Panc1 (cell line): ENCODE measurements around the gene NLN. TPM values are rescaled to one million over a fixed set of nuclear protein-coding genes. Genes with fewer than 3 reads are reported as not detected.
"Not testable (repeated sequence)": the region's sequence is repeated elsewhere in the genome, so short reads cannot be mapped to it uniquely, and the experiment has no call there.

Source experiments
- ATAC-seq: fragments of 200-7000 bp; cut with Tn5 transposase; 2 replicates; pipeline ENCODE4 v1.9.1; 2020; ENCODE audit warnings: mild to moderate bottlenecking, moderate library complexity
- BruUV-seq: library from RNA; stranded (reverse); fragments of 400-500 nt; replicated peaks from 2 replicates; lab custom pipeline; 2021; lab: Mats Ljungman, UMichigan
- CTCF ChIA-PET: fragments of 300-600 bp; sonication (Branson Sonifier 250); formaldehyde crosslinking; loops from one replicate; lab custom pipeline; 2022; ENCODE audit warnings: antibody characterized with exemption; lab: Charles Lee
- POLR2A ChIA-PET: fragments of 300-600 bp; sonication (Branson Sonifier 250); formaldehyde crosslinking; loops from one replicate; lab custom pipeline; 2022; ENCODE audit warnings: antibody characterized with exemption; lab: Charles Lee
- DNase-seq: peaks from one replicate; pipeline ENCODE4 v3.0.0-alpha.2; 2010; ENCODE audit warnings: low read depth, low spot score
- H3K27ac ChIP-seq: 2 replicates; pipeline ENCODE4 v1.5.1; 2011; ENCODE audit warnings: mild to moderate bottlenecking, low read length, inconsistent platforms
- H3K27me3 ChIP-seq: fragments of 200-500 bp; sonication (Bioruptor generic); 2 replicates; pipeline ENCODE4 v1.6.0; 2014; ENCODE audit warnings: low read length, inconsistent platforms; ENCODE audit not compliant: control insufficient read depth, insufficient read depth
- H3K36me3 ChIP-seq: fragments of 200-500 bp; sonication (Bioruptor generic); 2 replicates; pipeline ENCODE4 v1.5.1; 2014; ENCODE audit warnings: inconsistent platforms, mild to moderate bottlenecking, low read length, moderate library complexity; ENCODE audit not compliant: control insufficient read depth, insufficient read depth
- H3K4me1 ChIP-seq: 2 replicates; pipeline ENCODE4 v1.5.1; 2011; ENCODE audit warnings: inconsistent platforms, mild to moderate bottlenecking, low read length, moderate library complexity; ENCODE audit not compliant: control insufficient read depth, insufficient read depth
- H3K4me3 ChIP-seq, 2 experiments: 2 replicates each; pipeline ENCODE4 v1.5.1; 2011 to 2012; ENCODE audit warnings: low read depth in 2 of 2, low read length in 2 of 2, mild to moderate bottlenecking in 2 of 2, inconsistent platforms in 1 of 2, moderate library complexity in 1 of 2
- H3K9me3 ChIP-seq: fragments of 200-500 bp; sonication (Bioruptor generic); 2 replicates; pipeline ENCODE4 v1.5.1; 2014; ENCODE audit warnings: low read depth, mild to moderate bottlenecking, inconsistent platforms, low read length, moderate library complexity; ENCODE audit not compliant: control insufficient read depth, insufficient read depth
- CTCF ChIP-seq: fragments of 450-650 bp; IDR thresholded peaks from 2 replicates; pipeline ENCODE4 v1.5.1; 2017; ENCODE audit warnings: mild to moderate bottlenecking
- POLR2AphosphoS5 ChIP-seq: IDR thresholded peaks from 2 replicates; pipeline ENCODE4 v1.6.1; 2012; ENCODE audit warnings: mild to moderate bottlenecking, low read depth, low read length, moderate library complexity
- REST ChIP-seq, 2 experiments: IDR thresholded peaks; 2 replicates each; pipeline ENCODE4 v1.6.1; 2011 to 2012; ENCODE audit warnings: low read depth in 2 of 2, control low read depth in 1 of 2, low read length in 1 of 2, mild to moderate bottlenecking in 1 of 2, moderate library complexity in 1 of 2; ENCODE audit not compliant: insufficient read depth in 1 of 2
- SIN3A ChIP-seq: IDR thresholded peaks from 2 replicates; pipeline ENCODE4 v1.6.1; 2012; ENCODE audit warnings: low read depth, mild to moderate bottlenecking, low read length, moderate library complexity, borderline replicate concordance; ENCODE audit not compliant: insufficient read depth
- TCF7L2 ChIP-seq: IDR thresholded peaks from 2 replicates; pipeline ENCODE4 v1.6.1; 2011; ENCODE audit warnings: mild to moderate bottlenecking, low read depth, low read length, inconsistent platforms
- in situ Hi-C: cut with HindIII; loops from 2 replicates; pipeline ENCODE4 v1.10.0; 2016; ENCODE audit warnings: low sequenced_read_pairs, low pct_unique_long_range_greater_than_20kb
- intact Hi-C: fragments of 100-400 bp; cut with micrococcal nuclease; formaldehyde crosslinking; loops from one replicate; pipeline ENCODE4 v1.10.0; 2022; ENCODE audit not compliant: unreplicated experiment
- total RNA-seq: library from RNA; stranded (reverse); gene quantifications from one replicate; pipeline ENCODE4 v1.2.1, GENCODE V29; 2021; ENCODE audit not compliant: unreplicated experiment

Gene NLN
- total RNA-seq, 1 experiment from 2014 or later, result 51.8 TPM

DNA sequence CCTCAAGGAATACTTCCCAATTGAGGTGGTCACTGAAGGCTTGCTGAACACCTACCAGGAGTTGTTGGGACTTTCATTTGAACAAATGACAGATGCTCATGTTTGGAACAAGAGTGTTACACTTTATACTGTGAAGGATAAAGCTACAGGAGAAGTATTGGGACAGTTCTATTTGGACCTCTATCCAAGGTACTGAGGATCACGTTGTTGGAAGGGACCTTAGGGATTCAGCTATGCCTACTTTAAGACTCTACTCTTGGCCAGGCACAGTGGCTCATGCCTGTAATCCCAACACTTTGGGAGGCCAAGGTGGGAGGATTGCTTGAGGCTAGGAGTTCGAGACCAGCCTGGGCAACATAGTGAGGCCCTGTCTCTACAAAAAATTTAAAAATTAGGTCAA lies 66.3 kb downstream of the NLN start:
- H3K27ac ChIP-seq, H3K36me3 ChIP-seq, DNase-seq, ATAC-seq, H3K27me3 ChIP-seq, H3K9me3 ChIP-seq, in situ Hi-C loops, BruUV-seq, H3K4me1 ChIP-seq, H3K4me3 ChIP-seq, POLR2A ChIA-PET, intact Hi-C loops: not testable (repeated sequence)
- CTCF ChIA-PET, result interaction anchor here (0.6 to 0.8 kb wide), 2 partner anchors 22 to 74 kb away, joined by 3 to 7 read pairs; no protein-coding TSS in a partner anchor
- peak in 1 of 2 experiments; percentile 49; a peak in 1 of 4 replicates for TF ChIP-seq REST (IDR thresholded peaks at IDR 0.05; ENCODE audit: insufficient read depth in 1 of 2, low read depth in 2 of 2, low read length in 1 of 2)

DNA sequence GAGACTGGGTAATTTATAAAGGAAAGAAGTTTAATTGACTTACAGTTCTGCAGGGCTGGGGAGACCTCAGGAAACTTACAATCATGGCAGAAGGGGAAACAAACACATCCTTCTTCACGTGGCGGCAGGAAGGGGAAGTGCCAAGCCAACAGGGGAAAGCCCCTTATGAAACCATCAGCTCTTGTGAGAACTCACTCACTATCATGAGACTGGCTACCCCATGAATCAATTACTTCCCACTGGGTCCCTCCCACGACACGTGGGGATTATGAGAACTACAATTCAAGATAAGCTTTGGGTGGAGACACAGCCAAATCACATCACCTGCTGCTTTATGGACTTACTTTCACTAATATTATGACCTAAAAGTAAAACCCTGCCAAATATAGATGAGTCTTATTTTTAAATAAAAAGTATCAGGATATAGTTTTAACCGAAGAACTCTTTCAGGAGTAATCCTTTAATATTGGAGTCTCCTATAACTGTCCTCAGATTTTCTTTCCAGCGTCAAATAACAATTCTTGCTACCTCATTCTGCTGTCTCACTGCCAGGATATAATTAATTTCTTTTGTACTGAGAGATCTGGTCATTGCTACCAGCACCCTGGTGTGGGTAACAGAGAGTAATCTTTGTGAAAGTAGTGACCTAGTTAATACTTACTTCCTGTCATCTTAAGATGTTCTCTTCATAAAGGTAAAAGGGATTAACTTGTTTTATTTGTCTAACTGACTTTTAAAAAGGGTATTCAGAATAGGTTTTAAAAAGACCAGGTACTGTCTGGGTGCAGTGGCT lies 68.6 kb downstream of the NLN start:
- intact Hi-C loops (no loop called here), in situ Hi-C loops (no loop called here)
- no peak overlapping the region for H3K4me3 ChIP-seq
- TF ChIP-seq CTCF, result no peak
- ChIA-PET CTCF (no interaction called here), POLR2A (no interaction called here)
- no peaks in the 10 kb centered on the region for H3K9me3 ChIP-seq
- ATAC-seq (no peak), DNase-seq (no peak)
- no peaks in the 10 kb centered on the region for H3K27me3 ChIP-seq
- no TSS peak for BruUV-seq
- H3K4me1 ChIP-seq, result no peaks in the 10 kb centered on the region
- no peak overlapping the region for H3K27ac ChIP-seq
- peaks cover 3% of the 10 kb centered on the region; the same call in 1 of the 2 replicates for H3K36me3 ChIP-seq

DNA sequence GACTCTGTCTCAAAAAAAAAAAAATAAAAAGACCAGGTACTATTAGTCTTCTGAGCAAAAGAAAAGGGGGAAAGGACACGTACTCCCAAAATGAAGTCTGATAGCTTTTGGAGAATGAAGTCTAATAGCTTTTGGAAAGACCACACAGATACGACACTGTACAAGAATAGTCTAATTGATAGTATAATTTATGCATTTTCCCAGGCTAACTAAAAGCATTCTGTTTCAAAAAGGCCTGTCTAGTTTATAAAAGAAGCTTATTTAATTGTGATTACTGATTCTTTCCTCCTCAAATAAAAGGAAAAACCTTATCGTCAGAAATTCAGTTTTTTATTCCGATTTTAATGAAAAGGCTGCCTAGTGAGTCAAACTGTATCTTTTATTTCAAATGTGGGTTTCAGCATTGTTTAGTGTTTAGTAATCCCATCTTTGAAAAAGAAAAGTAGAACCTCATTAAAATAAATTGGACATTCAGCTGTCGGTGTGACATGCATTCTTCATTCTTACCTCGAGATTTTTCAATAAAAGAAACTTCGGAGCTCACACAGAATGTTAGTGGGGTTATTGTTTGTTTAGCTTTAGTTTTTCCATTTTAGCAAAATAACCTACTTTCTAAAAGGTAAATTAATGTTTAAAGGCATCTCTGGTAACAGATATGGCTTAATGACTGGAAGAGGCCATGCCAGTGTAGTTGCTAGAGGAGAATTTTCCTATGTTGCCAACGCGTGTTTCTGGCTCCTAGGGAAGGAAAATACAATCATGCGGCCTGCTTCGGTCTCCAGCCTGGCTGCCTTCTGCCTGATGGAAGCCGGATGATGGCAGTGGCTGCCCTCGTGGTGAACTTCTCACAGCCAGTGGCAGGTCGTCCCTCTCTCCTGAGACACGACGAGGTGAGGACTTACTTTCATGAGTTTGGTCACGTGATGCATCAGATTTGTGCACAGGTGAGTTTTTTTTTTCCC lies 70.0 kb downstream of the NLN start:
- Histone ChIP-seq H3K4me1 (no peaks in the 10 kb centered on the region), H3K36me3 (peaks cover 3% of the 10 kb centered on the region; the same call in 1 of the 2 replicates), H3K27me3 (no peaks in the 10 kb centered on the region), H3K9me3 (no peaks in the 10 kb centered on the region), H3K4me3 (no peak overlapping the region), H3K27ac (no peak overlapping the region)
- BruUV-seq, result no TSS peak
- intact Hi-C loops, result no loop called here
- ChIA-PET POLR2A (interaction anchor here (0.6 to 0.7 kb wide), 2 partner anchors 26 to 56 kb away, joined by 3 read pairs; no protein-coding TSS in a partner anchor), CTCF (no interaction called here)
- DNase-seq (no peak), ATAC-seq (no peak)
- in situ Hi-C loops, result no loop called here
- no peak for TF ChIP-seq SIN3A
- TF ChIP-seq TCF7L2, result no peak
- no peak for TF ChIP-seq REST (IDR thresholded peaks at IDR 0.05; ENCODE audit: insufficient read depth in 1 of 2, low read depth in 2 of 2, low read length in 1 of 2)
- no peak for TF ChIP-seq POLR2AphosphoS5
- TF ChIP-seq CTCF, result no peak
